HuH-7.5 (cell line): ENCODE data around the gene GPX2.
A peak's percentile ranks its signal among the peaks of the same experiment; 100 is the strongest.
"Not testable (repeated sequence)": the region's sequence is repeated elsewhere in the genome, so short reads cannot be mapped to it uniquely, and the experiment has no call there.

Experiments
- DNase-seq: peaks from one replicate; pipeline ENCODE4 v3.0.0; 2011; ENCODE audit warnings: low spot score

GPX2 gene

DNA sequence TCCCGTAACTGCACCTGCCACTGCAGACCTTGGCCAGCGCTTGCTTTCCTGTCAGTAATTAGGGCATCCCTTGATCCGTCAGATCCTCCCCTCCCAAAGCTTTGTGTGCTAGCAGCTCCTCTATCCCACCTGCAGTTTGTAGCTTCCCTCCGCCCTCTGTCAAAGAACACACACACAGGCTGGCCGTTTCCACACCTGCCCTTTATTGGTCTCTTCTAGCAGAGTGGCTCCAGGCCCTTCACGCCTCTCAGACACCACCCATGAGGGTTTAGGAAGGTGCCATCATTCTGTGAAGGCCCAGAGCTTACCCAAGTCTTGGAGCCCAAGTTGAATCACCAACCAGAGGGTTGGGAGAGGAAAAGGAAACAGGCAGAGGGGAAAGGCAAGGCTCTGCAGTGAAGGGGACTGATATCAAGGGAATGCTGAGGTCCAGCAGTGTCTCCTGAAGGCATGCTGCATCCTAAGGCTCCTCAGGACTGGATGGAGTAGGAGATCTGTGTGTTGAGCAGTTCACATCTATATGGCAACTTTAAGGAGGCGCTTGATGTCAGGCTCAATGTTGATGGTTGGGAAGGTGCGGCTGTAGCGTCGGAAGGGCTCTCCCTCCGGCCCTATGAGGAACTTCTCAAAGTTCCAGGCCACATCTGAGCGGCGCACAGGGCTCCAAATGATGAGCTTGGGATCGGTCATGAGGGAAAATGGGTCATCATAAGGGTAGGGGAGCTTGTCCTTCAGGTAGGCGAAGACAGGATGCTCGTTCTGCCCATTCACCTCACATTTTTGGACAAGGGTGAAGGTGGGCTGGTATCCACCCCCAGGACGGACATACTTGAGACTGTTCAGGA is 3.4 kb downstream of the GPX2 start:
- DNase-seq: no peak

- no peak for DNase-seq
Measured at GRCh38 chr14:64937821-64938193, 4.7 kb downstream of the GPX2 start.

- no peak for DNase-seq
Measured at GRCh38 chr14:64937171-64937820, 5.2 kb downstream of the GPX2 start.

GRCh38 chr14:64935508-64935907 is 7.0 kb downstream of the GPX2 start:
- DNase-seq: no peak

DNA sequence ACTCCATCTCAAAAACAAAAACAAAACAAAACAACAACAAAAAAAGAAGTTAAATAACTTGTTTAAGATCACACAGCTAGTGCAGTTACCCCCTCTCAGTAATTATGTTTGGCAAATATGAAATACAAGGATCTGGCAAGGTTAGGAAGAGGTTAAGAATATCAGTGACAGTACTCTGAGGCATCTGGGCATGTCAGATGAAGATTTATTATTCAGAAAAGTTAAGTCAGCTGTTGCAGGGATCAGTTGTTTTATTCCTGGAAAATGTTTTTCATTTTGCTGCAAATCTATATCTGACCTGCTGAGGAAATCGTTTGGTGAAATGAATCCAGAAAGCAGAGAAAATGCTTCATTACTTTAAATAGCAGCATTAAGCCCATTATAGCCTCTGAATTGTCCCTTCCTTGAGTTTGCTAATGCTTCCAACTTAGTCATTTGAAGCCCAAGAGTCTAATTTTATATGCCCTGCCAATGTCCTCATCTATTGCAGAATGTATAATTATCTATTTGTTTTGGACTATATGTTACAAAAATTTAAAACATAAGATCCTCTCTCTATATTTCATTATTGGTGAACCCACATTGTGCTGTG is 8.1 kb downstream of the GPX2 start:
- DNase-seq: no peak

GRCh38 chr14:64932231-64932630 is 10.3 kb downstream of the GPX2 start:
- no peak for DNase-seq

- no peak for DNase-seq
Measured at GRCh38 chr14:64931123-64931522, 11.4 kb downstream of the GPX2 start.

DNA sequence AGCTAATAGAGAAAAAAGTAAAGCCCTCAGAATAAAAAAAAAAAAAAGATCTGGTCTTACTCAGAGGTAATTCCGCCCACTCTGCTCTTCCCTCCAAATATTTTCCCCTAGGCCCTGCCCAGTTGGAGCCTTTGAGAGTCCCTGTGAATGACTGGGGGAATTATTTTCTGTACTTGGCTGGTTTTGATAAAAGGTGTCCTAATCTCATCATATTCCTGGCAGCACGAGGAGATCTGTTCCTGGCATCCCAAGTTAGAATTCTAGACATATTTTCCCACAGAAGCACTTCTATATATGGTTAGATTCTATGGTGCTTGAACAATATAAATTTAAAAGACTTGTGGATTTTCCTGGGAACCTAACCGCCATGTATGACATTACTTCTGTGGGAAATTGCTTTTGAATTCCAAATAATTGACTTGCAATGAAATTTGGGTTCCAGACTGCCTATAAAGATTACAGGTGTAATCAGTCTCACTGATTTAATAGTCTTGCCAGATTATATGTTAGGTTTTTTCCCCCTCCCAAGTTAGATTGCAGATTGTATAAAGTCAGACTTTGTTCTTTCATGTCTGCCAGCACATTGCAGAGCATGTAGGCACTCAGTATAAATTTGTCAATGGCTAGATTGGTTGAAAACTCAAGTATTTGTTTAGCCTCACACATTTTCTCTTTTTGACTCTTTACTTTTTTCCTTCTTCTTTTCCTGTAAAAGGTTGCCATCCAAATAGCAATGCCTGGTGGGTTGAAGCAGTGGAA is 12.3 kb downstream of the GPX2 start:
- no peak for DNase-seq

DNA sequence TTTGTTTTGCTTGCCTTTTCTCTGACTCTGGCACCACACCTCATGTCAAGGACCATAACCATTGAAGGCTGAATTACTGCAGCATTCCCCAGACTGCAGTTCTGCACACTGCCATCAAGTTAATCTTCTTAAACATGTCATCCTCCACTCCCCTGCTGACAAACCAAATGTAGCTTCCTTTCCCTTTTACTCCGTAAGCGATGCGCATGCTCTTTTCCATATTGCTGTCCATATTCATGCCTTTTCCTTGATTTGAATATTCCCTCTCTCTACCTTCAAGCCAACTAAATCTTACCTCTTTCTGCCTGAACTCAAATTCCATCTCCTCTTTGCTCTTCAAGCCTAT is 13.6 kb downstream of the GPX2 start:
- no peak for DNase-seq

GRCh38 chr14:64928239-64929013 is 14.1 kb downstream of the GPX2 start:
- no peak for DNase-seq

DNA sequence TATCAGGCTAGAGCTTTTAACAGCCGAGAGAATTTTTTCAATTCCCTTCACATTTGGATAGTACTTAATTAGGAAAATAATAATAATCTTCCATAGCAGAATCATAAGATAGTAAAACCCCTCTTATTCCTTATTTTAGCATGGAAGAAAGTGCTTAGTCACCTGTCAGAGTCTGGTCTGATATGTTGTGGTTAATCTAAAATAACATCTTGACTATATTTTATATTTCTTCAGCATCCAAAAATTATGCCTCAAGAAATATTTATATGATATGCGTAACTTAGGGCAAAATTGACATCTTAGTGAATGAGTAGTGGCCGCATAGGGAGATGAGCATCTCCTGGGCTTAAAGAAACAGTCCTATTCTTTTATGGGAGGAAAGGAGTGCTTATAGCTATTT is 15.5 kb downstream of the GPX2 start:
- no peak for DNase-seq

DNA sequence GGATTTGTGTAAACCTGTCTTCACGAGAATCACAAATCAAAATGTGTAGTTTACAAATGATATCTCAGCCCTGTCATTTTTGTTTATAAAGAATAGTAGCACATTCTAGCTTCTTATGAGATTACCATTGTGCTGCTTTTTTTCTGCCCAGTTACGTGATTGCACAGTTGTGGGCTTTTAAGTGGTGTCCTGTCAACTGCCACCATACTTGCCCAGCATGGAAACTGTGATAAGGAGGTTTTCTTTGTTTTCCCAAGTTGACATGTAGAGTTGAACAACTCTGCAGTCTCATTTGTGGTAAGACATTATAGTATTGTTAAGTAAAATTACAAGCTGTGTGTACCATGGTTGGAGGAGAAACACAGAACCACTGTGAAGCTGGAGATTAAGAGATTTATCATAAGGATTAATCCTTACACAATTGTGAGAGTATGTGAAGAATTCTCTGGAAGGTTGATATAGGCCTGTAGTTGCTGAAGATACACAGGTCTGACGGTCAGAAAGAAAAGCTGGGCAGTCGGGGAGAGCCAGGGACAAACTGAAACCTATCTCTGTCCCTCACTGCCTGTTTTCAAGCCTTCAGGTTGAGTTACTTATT is 16.0 kb downstream of the GPX2 start:
- DNase-seq: no peak

DNA sequence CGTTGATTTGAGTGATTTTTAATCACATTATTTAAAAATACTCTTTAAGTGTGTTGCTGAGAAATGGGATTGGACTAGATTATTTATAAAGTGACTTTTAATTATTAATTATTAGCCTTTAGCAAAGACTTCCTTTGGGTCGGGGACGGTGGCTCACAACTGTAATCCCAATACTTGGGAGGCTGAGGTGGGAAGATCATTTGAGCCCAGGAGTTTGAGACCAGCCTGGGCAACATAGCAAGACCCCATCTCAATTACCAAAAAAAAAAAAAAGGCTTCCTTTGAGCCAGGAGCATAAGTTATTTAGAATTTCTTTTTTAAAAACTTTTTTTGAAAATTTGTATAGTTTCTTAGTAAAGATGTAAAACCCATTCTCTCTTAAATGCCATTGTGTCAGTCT is 19.5 kb downstream of the GPX2 start:
- no peak for DNase-seq

DNA sequence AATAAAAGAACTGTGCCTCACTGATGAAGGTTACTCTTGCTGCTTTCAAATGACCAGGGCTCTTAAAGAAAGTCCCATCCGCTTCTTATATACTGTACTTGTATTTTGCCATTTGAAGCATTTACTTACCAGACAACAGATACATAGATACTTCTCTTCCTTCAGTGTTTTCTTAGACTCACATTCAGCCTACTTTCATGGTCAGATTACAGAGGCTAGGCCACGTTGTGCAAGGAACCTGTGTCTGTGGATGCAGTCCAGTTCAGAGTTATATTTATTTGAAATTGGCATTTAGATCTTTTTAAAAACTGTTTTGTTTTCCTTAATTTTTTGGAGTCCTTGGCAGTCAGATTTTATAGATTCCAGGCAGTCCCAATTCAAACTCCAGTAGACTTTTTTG is 22.1 kb downstream of the GPX2 start:
- DNase-seq: no peak

- no peak for DNase-seq
Measured at GRCh38 chr14:64919618-64920017, 22.9 kb downstream of the GPX2 start.

DNA sequence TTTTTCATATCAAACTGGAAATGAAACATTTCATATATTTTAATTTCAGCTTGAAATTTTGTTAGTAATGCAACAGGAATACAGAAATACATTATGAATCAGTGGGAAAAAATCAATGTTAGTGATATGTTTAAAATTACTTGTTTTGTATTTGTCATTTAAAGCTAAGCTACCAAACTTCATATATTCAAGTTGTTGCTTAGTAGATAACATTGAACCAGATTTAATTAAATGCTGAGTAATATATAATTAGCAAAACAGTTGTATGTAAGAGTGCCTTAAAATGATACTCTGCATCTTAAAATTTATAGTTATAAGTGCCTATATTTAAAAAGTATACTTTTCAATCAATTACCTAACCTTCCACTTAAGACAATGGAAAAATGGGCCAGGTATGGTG is 23.3 kb downstream of the GPX2 start:
- DNase-seq: no peak

DNA sequence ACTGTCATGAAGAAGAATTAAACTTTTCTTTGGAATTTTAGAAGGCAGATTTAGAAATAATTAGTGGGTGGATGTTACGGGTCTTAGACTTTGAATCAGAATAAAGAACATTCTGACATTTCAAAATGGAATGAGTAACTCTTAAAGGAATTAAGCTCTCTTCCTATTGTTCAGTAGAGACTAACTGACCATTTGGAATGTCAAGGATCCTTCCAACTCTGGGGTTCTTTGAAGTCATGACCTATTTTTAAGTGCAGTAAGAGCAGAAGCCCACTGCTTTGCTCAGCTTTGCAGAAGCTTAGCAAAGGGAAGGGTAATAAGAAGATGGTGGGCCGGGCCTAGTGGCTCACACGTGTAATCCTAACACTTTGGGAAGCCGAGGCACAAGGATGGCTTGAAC is 24.3 kb downstream of the GPX2 start:
- no peak for DNase-seq

DNA sequence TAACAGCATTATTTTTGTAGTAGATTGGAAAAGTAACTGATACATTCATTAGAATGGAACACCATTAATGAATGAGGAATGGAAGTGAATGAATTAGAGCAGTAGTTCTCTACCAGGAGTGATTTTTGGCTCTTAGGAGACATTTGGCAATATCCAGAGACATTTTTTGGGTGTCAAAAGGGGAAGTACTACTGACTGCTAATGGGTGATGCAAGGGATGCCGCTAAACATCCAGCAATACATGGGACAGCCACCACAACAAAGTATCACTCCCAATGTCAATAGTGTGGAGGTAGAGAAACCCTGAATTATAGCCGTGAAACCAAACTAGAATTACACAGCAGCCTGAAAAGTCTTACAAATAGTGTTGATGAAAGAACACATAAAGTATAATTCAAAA is 26.7 kb downstream of the GPX2 start:
- no peak for DNase-seq

DNA sequence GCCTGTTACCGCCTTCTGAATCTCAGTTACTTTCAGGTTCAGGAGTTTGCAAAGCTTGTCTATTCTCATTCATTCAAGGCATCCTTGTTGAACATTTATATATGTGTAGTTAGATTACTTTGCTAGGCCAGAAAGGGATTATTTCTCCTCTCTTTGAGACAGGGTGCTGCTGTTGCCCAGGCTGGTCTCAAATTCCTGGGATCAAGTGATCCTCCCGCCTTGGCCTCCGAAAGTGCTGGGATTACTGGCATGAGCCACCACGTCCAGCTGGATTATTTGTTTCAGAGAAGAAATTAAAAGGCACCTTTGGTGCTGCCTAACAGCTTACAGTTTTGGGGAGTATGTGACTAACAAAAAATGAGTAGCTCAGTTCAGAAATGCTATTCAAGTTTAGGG is 27.5 kb downstream of the GPX2 start:
- DNase-seq: no peak

DNA sequence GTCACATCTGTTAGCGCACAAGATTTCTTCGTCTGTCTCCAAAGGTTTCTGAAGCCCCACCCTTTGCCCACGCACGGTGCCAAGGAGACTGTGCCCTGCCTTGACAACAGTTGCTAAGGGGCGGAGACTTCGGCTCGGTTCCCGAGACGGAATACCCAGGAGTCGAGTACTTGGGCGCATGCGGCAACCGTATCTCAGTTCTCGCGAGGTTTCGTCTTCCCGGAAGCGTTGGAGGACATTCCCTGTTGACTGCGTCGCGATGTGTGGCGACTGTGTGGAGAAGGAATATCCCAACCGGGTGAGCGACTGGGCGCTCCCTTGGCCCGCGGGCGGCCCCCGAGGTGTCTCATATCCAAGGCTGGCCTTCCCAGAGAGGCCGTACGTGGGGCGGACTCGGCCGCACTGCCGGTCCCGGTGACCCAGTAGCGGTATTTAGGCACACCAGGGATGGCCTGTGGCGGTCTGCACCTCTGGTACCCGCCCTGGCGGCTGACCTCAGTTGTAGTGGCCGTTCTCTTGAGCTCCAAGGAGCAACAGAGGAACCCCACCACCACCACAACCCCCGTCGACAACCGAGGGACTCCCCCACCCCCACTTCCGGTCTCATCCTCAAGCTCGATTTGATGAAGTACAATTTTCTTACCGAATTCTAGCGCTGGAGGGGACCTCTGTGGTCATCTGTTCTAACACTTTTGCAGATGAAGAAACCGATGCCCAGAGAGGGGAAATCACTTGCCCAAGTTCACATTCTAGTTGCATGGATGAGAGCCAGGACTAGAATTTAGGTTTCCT is 28.1 kb downstream of the GPX2 start, which contains the start of gene CHURC1:
Gene CHURC1 (plus strand): TSS at position 219 of the 792 bp plus-strand sequence. CDS start 41 bp downstream, at position 260.
- peak; percentile 61 for DNase-seq

DNA sequence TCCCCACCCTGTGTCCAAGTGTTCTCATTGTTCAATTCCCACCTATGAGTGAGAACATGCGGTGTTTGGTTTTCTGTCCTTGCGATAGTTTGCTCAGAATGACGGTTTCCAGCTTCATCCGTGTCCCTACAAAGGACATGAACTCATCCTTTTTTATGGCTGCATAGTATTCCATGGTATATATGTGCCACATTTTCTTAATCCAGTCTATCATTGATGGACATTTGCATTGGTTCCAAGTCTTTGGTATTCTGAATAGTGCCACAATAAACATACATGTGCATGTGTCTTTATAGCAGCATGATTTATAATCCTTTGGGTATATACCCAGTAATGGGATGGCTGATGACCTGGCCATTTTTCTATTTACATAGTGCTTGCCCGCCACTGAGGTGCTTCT is 29.1 kb downstream of the GPX2 start:
- not testable (repeated sequence) for DNase-seq
